COLO668 (cell line): Measurements from ENCODE around the gene ULBP2.
"Not testable (repeated sequence)": the region's sequence is repeated elsewhere in the genome, so short reads cannot be mapped to it uniquely, and the experiment has no call there.

Source experiments
- DNase-seq: peaks from one replicate; lab custom pipeline; 2025; ENCODE audit not compliant: unreplicated experiment; lab: John Stamatoyannopoulos, UW

ULBP2 gene

GRCh38 chr6:149925974-149926777, 15.6 kb upstream of the ULBP2 start:
- DNase-seq = peak; percentile 77

DNA sequence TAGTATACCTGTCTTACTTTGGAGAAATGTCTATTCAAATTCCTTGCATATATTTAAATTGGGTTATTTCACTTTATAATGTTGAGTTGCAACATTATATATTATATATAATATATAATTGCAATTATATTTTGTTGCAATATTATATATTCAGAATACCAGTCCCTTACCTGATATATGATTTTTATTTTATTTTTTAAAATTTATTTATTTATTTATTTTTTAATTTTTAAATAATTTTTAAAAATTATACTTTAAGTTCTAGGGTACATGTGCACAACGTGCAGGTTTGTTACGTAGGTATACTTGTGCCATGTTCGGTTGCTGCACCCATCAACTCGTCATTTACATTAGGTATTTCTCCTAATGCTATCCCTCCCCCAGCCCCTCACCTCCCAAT, 14.8 kb upstream of the ULBP2 start:
- DNase-seq = not testable (repeated sequence)

- DNase-seq = no peak
Measured at GRCh38 chr6:149929422-149929821, 12.4 kb upstream of the ULBP2 start.

- no peak for DNase-seq
Measured at GRCh38 chr6:149931501-149931900, 10.3 kb upstream of the ULBP2 start.

DNA sequence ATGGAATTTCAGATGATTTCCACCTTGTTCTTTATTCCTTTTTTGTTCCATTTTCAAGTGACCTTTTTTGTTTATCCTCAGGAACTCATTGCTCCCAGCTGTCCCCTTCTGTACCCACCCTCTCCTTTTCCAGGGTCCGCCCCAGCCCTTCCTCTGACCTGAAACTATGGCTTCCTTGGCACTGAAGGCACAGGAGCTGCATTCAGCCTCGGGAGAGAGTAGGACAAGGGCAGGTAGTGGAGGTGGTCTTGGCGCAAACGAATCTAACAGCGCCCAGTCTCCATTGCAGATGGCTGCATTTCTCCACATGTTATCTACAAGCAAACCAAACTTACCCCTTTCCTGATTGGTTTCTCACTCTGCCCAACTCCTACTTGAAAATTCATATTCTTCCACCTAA, 8.8 kb upstream of the ULBP2 start:
- no peak for DNase-seq

DNA sequence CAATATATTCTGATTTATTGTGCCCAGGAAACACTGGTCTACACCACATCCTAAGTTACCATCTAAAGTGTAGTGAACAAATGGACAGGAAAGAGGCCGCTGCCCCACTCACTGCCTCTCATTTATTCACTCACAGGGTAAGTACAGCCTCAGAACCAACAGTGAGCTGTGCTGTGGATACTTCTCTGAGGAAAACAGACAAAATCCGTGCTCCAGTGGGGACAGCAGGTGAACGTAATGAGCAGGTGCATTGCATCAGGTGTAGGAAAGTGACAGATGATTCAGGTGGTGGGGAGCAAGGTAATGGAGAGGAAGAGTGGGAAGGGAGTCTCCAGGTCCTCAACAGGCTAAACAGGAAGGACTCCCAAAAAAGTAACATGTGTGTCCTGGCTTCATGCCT, 8.4 kb upstream of the ULBP2 start:
- no peak for DNase-seq

- peak; percentile 67 for DNase-seq
Measured at GRCh38 chr6:149934249-149935156, 7.3 kb upstream of the ULBP2 start.

GRCh38 chr6:149935246-149935645, 6.6 kb upstream of the ULBP2 start:
- no peak for DNase-seq

- no peak for DNase-seq
Measured at GRCh38 chr6:149935668-149936067, 6.1 kb upstream of the ULBP2 start.

DNA sequence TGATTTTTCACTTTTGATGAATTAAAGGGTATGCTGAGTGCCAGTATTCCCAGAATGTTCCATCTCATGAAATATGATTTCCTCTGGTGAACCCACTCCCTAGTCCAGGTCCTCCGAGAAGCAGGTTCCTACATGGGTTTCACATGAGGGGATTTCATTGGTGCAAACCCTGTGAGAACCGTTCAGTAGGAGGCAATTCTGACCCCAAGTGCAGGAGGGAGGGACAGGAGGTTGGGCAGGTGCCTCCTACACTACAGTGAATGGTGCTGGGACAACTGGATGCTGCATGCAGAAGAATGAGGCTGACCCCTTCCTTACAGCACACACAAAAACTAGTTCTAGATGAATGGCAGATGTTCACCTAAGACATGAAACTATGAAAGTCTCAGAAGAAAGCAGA, 5.1 kb upstream of the ULBP2 start:
- DNase-seq = no peak

DNA sequence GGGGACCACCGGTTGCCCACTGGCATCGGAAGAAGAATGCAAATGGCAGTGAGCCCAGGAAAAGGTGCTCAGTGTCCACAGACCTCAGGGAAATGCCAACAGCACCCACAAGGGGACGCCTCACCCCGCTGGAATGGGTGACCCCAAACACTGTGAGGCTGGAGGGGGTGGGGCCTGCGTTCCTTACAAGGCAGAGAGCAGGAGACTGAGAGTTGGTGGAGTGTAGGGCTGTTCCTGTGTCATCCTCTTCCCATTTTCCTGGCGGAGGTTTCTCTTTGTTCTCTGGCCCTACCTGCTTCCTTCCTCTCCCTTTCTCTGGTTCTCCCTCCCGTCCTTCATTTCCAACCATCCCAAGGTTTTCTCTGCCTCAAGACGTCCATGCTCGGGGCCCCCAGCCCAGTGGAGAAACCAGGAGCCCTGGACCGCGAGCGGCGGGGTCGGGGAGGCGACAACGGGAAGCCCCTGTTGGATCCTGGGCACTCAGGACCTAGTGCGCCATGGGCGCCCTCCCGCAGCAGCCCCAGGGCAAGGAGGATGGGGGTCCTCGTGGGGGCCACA, 3.7 kb upstream of the ULBP2 start:
- DNase-seq = not testable (repeated sequence)

GRCh38 chr6:149938571-149939355, 3.1 kb upstream of the ULBP2 start:
- peak; percentile 16 for DNase-seq

GRCh38 chr6:149939356-149939648, 2.5 kb upstream of the ULBP2 start:
- no peak for DNase-seq

DNA sequence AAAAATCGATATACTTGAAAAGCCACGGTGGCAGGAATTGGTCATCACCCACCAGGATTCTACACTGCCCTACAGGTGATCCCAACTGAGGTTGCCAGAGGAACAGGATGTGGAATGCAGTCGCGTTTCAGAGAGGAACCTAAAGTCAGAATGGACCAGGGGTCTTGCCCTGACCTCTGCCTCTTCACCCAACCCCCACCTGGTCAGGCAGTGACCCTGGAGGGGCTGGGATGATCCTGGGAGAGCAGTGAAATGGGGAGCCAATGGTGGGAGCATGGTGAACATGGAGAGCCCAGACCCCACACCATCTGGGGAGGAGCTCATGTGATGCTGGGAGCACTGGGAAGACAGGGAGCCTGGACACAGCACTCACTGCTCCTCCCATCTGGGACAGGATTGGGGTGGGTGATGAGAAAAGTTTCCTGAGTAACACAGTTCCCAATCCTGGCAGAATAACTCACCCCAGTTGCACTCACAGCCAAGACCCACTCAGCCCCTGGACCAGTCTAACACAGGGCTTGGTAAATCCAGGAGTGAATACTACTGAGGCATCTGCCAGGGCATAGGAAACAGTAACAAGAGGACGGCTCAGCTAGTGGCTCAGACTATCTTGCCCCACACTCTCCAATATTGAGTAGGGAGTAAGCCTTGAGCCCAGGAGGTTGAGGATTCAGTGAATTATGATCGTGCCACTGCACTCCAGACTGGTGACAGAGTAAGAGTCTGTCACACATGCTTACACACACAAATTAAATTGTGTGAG, 1.7 kb upstream of the ULBP2 start:
- no peak for DNase-seq

DNA sequence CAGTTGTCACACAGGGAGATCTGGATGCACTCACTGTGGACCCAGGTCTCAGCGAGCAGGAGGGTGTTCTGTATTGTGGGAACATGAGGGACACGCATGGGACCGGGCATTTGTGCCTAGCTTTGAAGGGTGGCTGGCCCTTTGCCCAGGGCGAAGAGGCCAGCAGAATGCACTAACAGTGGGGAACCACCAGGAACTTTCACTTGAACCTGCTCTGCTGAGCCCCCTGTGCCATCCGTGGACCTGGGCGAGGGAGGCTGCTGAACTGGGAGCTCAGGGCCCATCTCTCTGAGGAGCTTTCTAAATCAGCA, 1.2 kb upstream of the ULBP2 start:
- no peak for DNase-seq

GRCh38 chr6:149942461-149942829, 631 bp downstream of the ULBP2 start:
- no peak for DNase-seq

DNA sequence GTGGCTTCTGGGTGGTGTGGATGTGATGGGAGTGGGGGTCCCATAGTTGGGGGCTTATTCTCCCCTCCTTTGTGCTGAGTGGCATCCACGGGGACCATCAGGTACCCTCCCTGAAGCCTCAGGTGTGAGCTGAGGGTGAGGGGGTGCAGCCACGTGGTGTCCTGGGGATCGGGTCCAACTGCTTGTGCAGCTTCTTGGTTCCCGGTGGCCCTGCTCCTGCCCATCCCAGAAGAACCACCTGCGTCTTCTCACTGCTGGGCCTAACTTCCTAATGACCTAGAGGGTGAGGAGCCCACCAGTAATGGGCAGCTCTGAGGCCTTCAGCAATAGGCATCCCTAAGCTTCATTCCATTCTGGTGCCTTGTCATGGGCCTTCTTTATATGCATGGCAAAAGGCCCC, 1.5 kb downstream of the ULBP2 start:
- not testable (repeated sequence) for DNase-seq

- DNase-seq = not testable (repeated sequence)
Measured at GRCh38 chr6:149945276-149945675, 3.5 kb downstream of the ULBP2 start.

DNA sequence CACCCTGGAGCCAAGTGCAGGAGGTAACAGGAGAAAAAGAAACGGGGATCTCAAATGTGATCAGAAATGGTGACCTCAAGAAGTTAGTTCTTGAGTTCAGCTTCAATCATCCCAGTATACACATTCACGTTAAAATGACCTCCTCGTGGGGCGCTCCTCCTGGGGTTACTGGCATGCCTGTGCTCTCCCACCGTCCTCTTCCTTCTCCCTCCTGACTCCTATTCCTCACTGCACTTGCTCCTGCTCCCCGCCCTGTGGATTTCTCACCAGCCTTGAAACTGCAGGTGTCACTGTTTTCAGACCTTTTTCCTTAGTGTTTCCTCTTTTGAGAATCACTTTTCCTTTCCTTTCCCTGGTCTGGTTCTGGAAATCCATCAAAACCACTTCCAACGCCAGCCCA, 4.8 kb downstream of the ULBP2 start:
- not testable (repeated sequence) for DNase-seq

- DNase-seq = not testable (repeated sequence)
Measured at GRCh38 chr6:149947533-149947932, 5.7 kb downstream of the ULBP2 start.

GRCh38 chr6:149948011-149948410, 6.2 kb downstream of the ULBP2 start:
- DNase-seq = no peak
